ENCODE data around the gene ZBTB47.

The ZBTB47 gene

GRCh38 chr3:42691816-42692666 lies 38.5 kb downstream of the ZBTB47 start:
- Histone ChIP-seq H3K27me3 (ENCODE audit: insufficient read depth, low read length, poor library complexity) (no peaks in the 10 kb centered on the region), H2AFZ (ENCODE audit: low read depth, low read length) (no peak overlapping the region), H3K79me2 (ENCODE audit: insufficient read depth, low read length) (no peaks in the 10 kb centered on the region), H3K4me3 (ENCODE audit: low read depth in 1 of 2, low read length in 2 of 2) (no peak overlapping the region), H3K36me3 (ENCODE audit: insufficient read depth, low read length) (no peaks in the 10 kb centered on the region), H3K9me3 (ENCODE audit: insufficient read depth, low read length, severe bottlenecking) (no peaks in the 10 kb centered on the region), H3K9ac (ENCODE audit: low read depth, low read length) (no peak overlapping the region), H3K4me2 (ENCODE audit: insufficient read depth, low read length) (no peak overlapping the region), H3K27ac (ENCODE audit: low read length) (no peak overlapping the region), H3K4me1 (ENCODE audit: insufficient read depth, low read length) (no peaks in the 10 kb centered on the region), H4K20me1 (ENCODE audit: insufficient read depth, low read length) (0 out of 2 replicates have a peak, but pooled peaks cover 1% of the 10 kb centered on the region)
- TF ChIP-seq CTCF (IDR thresholded peaks at IDR 0.05; ENCODE audit: borderline replicate concordance, extremely low read depth, low read length, poor library complexity, severe bottlenecking) = no peak
- TF ChIP-seq EZH2 (IDR thresholded peaks at IDR 0.05; ENCODE audit: borderline replicate concordance, low read depth, low read length, severe bottlenecking) = no peak
- ATAC-seq (ENCODE audit: insufficient read depth, low read depth) (no peak), DNase-seq (no peak)

DNA sequence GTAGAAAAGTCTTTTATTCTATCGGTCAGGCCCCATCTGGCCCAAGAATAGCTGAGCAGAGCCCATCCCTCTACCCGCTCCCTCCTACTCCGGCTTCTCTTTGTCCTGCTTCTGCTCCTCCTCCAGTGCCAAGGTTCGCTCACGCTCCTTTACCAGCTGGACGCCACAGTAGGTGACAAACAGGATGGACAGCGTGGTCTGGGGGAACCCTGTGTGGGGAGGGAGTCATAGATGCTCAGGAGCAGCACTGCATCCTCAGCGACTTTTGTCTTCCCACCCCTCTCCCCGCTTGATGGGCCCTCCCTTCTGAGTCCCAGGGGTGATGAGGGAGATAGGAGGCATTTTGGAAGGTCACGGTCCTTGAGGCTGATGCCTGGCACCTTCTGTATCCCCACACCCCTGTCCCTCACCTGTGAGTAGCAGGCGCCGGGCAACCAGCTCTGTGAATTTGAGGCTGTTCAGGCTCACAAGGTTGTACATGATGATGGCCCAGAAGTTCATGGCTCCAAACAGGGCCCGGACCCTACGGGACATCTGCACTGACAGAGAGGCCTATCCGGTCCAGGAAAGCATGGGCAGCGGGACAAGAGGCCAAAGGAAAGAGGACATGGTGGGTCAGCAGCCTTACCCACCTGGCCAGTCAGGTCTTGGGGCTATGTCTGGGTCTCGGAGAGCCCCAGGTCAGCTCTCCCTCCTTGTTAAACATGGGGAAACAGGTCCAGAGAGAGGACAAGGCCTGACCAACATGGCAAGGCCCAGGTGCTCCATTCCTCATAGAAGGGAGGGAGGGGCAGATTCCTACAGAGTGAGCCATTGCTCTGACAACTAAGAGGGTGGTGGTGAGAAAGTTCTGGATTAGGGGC lies 39.4 kb downstream of the ZBTB47 start:
- H3K4me3 ChIP-seq (ENCODE audit: low read depth in 1 of 2, low read length in 2 of 2) = no peak overlapping the region
- H3K36me3 ChIP-seq (ENCODE audit: insufficient read depth, low read length) = no peaks in the 10 kb centered on the region
- H4K20me1 ChIP-seq (ENCODE audit: insufficient read depth, low read length) = no peaks in the 10 kb centered on the region
- DNase-seq = no peak
- H3K4me2 ChIP-seq (ENCODE audit: insufficient read depth, low read length) = no peak overlapping the region
- H2AFZ ChIP-seq (ENCODE audit: low read depth, low read length) = no peak overlapping the region
- H3K9me3 ChIP-seq (ENCODE audit: insufficient read depth, low read length, severe bottlenecking) = no peaks in the 10 kb centered on the region
- no peak overlapping the region for H3K27ac ChIP-seq (ENCODE audit: low read length)
- H3K9ac ChIP-seq (ENCODE audit: low read depth, low read length) = no peak overlapping the region
- H3K79me2 ChIP-seq (ENCODE audit: insufficient read depth, low read length) = no peaks in the 10 kb centered on the region
- no peaks in the 10 kb centered on the region for H3K27me3 ChIP-seq (ENCODE audit: insufficient read depth, low read length, poor library complexity)
- H3K4me1 ChIP-seq (ENCODE audit: insufficient read depth, low read length) = no peaks in the 10 kb centered on the region
- no peak for TF ChIP-seq EZH2 (IDR thresholded peaks at IDR 0.05; ENCODE audit: borderline replicate concordance, low read depth, low read length, severe bottlenecking)
- no peak for TF ChIP-seq CTCF (IDR thresholded peaks at IDR 0.05; ENCODE audit: borderline replicate concordance, extremely low read depth, low read length, poor library complexity, severe bottlenecking)
- ATAC-seq (ENCODE audit: insufficient read depth, low read depth) = no peak

DNA sequence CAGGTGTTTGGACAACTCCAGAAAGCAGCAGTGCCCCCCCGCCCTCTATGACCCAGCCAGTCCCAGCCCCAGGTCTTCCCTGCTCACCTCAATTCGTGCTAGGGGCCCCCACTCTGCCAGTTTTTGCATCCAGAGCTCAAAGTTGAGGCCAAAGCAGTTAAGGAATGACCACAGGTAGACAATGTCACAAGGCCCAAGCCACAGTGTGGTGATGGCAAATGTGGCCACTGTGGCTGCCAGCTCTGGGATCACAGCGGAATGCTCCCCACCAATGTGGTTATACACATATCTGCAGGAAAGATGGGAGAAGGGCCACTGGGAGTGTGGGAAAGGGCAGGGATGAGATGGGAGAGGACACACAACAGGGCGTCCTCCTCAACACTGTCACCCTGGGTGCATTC lies 40.0 kb downstream of the ZBTB47 start:
- Histone ChIP-seq H3K4me3 (ENCODE audit: low read depth in 1 of 2, low read length in 2 of 2) (no peak overlapping the region), H4K20me1 (ENCODE audit: insufficient read depth, low read length) (no peaks in the 10 kb centered on the region), H3K36me3 (ENCODE audit: insufficient read depth, low read length) (no peaks in the 10 kb centered on the region), H2AFZ (ENCODE audit: low read depth, low read length) (no peak overlapping the region), H3K27me3 (ENCODE audit: insufficient read depth, low read length, poor library complexity) (no peaks in the 10 kb centered on the region), H3K9ac (ENCODE audit: low read depth, low read length) (no peak overlapping the region), H3K79me2 (ENCODE audit: insufficient read depth, low read length) (no peaks in the 10 kb centered on the region), H3K4me1 (ENCODE audit: insufficient read depth, low read length) (no peaks in the 10 kb centered on the region), H3K27ac (ENCODE audit: low read length) (no peak overlapping the region), H3K4me2 (ENCODE audit: insufficient read depth, low read length) (no peak overlapping the region), H3K9me3 (ENCODE audit: insufficient read depth, low read length, severe bottlenecking) (no peaks in the 10 kb centered on the region)
- TF ChIP-seq EZH2 (IDR thresholded peaks at IDR 0.05; ENCODE audit: borderline replicate concordance, low read depth, low read length, severe bottlenecking) (no peak), CTCF (IDR thresholded peaks at IDR 0.05; ENCODE audit: borderline replicate concordance, extremely low read depth, low read length, poor library complexity, severe bottlenecking) (no peak)
- no peak for ATAC-seq (ENCODE audit: insufficient read depth, low read depth)
- DNase-seq = no peak

All from DND-41 (cell line).